Ovary (tissue), 3 donors: ENCODE measurements around the gene ABLIM2.

Experiments used
- EP300 ChIP-seq: sonication (generic); formaldehyde crosslinking; IDR thresholded peaks from one replicate; pipeline ENCODE4 v1.6.1; 2017; ENCODE audit warnings: antibody characterized with exemption
- POLR2A ChIP-seq: fragments of 450-650 bp; IDR thresholded peaks from one replicate; pipeline ENCODE4 v1.6.1; 2017; ENCODE audit warnings: antibody characterized with exemption, mild to moderate bottlenecking, moderate library complexity
- TF ChIP-seq, protein P1 (sequence below), 3 donors: fragments of 450-650 bp in 2 of 3; fragments of 200-600 bp in 1 of 3; IDR thresholded peaks; one replicate each; pipeline versions ENCODE4 v1.5.1 to v1.8.0; 2016 to 2022; ENCODE audit warnings: antibody characterized with exemption in 3 of 3, mild to moderate bottlenecking in 1 of 3
- donor health status: DM: no; HTN: no; CAD: no.

DNA sequence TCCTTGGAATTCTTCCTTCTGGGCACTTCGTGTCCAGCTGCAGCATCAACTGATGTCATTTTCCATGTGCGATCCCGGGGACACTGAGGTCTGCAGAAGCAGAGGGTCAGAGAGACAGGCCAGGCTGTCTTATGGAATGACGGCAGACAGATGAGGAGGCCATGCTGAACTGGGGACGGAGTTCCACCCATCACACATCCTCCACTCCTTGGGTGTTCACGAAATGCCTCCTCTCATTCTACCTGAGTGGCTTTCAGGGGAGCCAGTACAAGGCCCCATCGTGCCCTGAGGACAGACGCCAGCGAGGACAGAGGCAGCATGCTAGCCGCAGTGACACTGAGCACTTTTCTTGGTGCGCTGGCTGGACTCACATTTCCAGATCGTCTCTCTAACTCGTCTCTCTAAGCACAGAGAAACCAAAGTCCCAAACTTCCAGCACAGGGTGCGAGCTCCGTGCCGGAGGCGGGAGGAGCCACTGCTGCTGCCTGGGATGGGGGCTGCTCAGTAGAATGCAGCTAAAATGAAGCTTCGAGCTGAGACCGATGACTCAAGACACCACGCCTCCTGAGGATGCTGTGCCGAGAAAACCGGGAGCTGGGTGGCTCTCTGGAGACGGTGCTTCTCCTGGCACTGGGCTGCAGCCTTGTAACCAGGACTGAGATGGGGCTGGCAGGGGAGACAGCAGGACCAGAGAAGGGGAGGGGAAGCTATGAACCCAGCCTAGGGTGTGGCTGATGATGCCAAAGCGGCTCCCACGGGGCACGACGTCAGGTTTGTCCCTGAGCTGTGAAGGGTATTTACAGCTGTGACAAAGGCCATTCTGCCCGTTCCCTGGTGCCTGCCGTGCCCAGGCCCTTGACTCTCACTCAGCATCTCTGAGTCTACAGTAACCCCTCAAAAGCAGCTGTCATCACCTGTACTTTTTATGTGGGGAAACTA, 8.2 kb downstream of the ABLIM2 start:
- TF ChIP-seq, protein P1, sequence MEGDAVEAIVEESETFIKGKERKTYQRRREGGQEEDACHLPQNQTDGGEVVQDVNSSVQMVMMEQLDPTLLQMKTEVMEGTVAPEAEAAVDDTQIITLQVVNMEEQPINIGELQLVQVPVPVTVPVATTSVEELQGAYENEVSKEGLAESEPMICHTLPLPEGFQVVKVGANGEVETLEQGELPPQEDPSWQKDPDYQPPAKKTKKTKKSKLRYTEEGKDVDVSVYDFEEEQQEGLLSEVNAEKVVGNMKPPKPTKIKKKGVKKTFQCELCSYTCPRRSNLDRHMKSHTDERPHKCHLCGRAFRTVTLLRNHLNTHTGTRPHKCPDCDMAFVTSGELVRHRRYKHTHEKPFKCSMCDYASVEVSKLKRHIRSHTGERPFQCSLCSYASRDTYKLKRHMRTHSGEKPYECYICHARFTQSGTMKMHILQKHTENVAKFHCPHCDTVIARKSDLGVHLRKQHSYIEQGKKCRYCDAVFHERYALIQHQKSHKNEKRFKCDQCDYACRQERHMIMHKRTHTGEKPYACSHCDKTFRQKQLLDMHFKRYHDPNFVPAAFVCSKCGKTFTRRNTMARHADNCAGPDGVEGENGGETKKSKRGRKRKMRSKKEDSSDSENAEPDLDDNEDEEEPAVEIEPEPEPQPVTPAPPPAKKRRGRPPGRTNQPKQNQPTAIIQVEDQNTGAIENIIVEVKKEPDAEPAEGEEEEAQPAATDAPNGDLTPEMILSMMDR (IDR thresholded peaks at IDR 0.05), result no peak
- TF ChIP-seq POLR2A (no peak), EP300 (no peak)
